Coronary artery (tissue), 2 donors: ENCODE results near the gene FAT1.

Experiments used
- DNase-seq: peaks from one replicate; pipeline ENCODE4 v3.0.0-alpha.2; 2017; ENCODE audit warnings: low spot score
- H3K27ac ChIP-seq, 2 donors: fragments of 200-600 bp; sonication (generic); one replicate each; pipeline ENCODE4 v1.5.1; 2016 to 2019
- H3K4me3 ChIP-seq: fragments of 200-600 bp; sonication (generic); 2 replicates; pipeline ENCODE4 v1.5.1; 2016; ENCODE audit warnings: mild to moderate bottlenecking, moderate library complexity
- TF ChIP-seq, protein P1 (sequence below): fragments of 200-600 bp; sonication (generic); IDR thresholded peaks from one replicate; pipeline ENCODE4 v1.5.1; 2019; ENCODE audit warnings: antibody characterized with exemption

FAT1 gene

DNA sequence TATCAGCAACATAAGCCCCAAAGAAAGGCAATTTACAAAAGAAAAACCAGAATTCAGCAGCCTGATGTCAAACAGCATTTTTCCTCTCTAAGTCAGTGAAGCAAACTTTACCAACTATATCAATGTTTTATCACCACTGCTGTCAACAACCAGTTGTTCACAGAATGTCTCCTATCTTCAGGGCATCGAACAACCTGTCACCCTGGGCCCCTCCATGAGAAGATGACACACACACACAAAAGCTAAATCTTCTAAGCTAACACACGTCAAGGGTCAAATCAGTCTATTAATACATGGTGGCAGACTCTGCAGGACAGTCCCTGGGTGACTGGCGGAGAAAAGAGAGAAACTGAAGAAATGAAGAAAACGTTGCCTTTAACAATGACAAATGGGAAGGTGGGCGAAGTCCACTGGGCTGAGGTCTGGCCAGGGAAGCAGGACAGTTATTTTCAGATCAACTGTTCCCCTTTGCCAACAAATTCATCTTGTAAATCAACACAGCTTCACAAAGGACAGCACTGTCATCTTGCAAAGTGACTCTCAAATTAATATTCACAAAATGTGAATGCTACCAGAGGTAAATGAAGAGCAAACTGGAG, 13.0 kb downstream of the FAT1 start:
- Histone ChIP-seq H3K27ac (no peak overlapping the region), H3K4me3 (no peak overlapping the region)
- DNase-seq: no peak
- TF ChIP-seq, protein P1, sequence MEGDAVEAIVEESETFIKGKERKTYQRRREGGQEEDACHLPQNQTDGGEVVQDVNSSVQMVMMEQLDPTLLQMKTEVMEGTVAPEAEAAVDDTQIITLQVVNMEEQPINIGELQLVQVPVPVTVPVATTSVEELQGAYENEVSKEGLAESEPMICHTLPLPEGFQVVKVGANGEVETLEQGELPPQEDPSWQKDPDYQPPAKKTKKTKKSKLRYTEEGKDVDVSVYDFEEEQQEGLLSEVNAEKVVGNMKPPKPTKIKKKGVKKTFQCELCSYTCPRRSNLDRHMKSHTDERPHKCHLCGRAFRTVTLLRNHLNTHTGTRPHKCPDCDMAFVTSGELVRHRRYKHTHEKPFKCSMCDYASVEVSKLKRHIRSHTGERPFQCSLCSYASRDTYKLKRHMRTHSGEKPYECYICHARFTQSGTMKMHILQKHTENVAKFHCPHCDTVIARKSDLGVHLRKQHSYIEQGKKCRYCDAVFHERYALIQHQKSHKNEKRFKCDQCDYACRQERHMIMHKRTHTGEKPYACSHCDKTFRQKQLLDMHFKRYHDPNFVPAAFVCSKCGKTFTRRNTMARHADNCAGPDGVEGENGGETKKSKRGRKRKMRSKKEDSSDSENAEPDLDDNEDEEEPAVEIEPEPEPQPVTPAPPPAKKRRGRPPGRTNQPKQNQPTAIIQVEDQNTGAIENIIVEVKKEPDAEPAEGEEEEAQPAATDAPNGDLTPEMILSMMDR: no peak

DNA sequence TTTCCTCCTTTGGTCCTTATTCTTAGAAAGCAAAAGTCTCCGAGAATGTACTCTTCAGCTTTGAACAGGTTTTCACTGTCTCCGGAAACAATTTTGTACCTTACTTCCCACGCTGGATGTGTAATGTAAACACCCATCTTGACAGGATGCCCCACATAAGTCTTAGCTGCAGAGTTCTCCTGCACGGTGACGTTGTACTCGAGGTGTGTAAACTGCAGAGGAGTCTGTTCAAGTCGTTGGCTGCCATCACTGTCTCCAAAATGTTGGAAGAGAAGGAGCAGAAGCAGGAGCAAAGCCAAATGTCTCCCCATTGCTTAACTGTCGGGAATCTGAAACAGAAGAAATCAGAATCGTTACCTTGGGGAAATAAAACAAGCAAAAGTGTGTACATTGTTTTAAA, 14.1 kb downstream of the FAT1 start:
- DNase-seq: no peak
- Histone ChIP-seq H3K27ac (no peak overlapping the region), H3K4me3 (no peak overlapping the region)
- TF ChIP-seq, protein P1: no peak

DNA sequence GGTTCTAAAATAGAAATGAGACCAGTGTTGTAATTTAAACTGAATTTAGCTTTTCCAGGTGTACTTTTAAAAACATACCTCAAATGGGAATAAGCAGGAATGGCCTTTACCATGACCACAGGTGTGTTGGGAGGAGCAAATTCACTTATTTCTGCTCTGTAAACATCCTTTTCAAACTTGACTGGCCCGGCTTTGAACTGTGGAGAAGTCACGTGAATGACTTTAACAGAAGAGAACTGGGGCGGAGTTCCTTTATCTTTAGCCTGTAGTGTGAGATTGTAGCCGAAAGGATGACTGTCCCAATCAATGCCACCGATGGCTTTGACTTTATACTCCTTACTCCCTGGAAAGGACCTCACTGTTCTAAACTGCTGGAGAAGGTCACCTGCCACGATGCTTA, 15.1 kb downstream of the FAT1 start:
- TF ChIP-seq, protein P1: no peak
- no peak for DNase-seq
- H3K27ac ChIP-seq: no peak overlapping the region
- H3K4me3 ChIP-seq: no peak overlapping the region

DNA sequence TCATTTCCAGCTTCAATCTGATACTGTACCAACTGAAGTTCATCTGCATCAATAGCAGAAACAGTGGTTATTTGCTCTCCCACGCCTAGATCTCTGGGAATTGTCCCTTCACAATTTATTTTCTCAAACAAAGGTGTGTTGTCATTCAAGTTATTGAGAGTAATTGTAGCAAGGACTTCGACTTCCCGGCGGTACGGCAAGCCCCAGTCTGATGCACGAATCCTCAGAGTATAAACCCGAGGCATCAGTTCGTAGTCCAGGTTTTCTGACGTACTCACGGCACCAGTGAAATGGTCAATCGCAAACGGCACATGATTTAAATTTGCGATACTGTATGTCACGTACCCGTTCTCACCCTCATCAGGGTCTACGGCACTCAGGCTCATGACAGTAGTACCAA, 15.7 kb downstream of the FAT1 start:
- TF ChIP-seq, protein P1: no peak
- DNase-seq: no peak
- no peak overlapping the region for H3K27ac ChIP-seq
- no peak overlapping the region for H3K4me3 ChIP-seq

DNA sequence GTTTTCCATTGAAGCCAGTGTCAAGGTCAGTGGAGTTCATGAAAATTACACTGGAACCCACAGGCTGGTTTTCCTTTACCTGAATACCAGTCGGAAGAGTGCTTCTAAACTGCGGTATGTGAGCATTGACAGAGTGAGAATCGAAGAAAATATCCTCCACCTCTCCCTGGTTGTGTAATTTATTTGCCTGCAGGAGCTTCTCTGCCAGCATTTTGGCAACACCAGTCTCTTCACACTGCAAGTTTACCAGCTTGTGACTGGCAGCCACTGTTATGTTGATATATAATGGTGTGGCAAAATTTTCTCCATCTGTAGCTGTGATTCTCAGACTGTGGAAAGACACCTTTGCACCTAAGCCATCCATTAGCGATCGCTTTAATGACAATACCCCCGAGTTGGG, 16.1 kb downstream of the FAT1 start:
- no peak for DNase-seq
- TF ChIP-seq, protein P1: no peak
- H3K27ac ChIP-seq: no peak overlapping the region
- H3K4me3 ChIP-seq: no peak overlapping the region

DNA sequence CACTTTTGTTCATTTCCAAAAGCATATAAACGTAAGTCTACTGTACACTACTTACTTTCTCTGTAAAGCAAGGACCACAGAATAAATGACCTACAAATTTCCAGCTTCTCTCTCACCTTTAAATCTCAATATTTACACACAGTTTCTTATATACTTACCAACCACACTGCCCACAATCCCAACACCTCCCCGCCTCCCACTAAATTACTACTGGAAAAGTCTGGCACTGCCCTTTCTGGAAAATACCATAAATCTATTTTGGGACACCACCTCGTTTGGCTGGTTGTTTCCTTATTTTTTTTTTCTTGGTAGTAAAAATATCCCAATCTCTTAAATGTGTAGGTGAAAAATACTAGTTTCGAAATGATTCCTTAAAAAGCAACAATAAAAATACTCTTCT, 19.6 kb downstream of the FAT1 start:
- peak overlapping the region; percentile 35 to 53 for H3K27ac ChIP-seq
- DNase-seq: no peak
- TF ChIP-seq, protein P1: no peak
- no peak overlapping the region for H3K4me3 ChIP-seq

DNA sequence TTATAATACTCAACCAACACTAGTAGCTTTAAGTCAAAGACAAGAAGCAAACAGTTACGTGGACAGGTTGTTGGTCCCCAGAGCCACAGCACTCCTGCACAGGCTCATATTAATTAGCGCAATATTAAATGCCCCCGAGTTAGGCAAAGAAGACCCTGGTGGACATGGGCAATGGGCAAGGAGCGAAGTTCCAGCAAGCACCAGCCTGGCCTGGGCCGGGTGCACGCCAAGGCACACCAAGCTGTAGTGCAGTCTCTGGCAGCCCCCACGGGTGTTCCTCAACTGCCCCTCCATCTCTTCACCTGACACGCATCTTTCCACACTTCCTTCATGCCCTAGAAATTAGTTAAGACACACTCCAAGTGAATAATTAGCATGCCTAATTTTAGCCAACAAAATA, 20.1 kb downstream of the FAT1 start:
- TF ChIP-seq, protein P1: no peak
- DNase-seq: no peak
- Histone ChIP-seq H3K4me3 (no peak overlapping the region), H3K27ac (peak overlapping the region; percentile 35 to 53)
